ENCODE results near the gene CMC1. TPM values are rescaled to one million over a fixed set of nuclear protein-coding genes. Genes with fewer than 3 reads are reported as not detected.

The CMC1 gene
- total RNA-seq, 6 donors from 2014 or later: 4.6 to 20.7 (median 14.1) TPM

DNA sequence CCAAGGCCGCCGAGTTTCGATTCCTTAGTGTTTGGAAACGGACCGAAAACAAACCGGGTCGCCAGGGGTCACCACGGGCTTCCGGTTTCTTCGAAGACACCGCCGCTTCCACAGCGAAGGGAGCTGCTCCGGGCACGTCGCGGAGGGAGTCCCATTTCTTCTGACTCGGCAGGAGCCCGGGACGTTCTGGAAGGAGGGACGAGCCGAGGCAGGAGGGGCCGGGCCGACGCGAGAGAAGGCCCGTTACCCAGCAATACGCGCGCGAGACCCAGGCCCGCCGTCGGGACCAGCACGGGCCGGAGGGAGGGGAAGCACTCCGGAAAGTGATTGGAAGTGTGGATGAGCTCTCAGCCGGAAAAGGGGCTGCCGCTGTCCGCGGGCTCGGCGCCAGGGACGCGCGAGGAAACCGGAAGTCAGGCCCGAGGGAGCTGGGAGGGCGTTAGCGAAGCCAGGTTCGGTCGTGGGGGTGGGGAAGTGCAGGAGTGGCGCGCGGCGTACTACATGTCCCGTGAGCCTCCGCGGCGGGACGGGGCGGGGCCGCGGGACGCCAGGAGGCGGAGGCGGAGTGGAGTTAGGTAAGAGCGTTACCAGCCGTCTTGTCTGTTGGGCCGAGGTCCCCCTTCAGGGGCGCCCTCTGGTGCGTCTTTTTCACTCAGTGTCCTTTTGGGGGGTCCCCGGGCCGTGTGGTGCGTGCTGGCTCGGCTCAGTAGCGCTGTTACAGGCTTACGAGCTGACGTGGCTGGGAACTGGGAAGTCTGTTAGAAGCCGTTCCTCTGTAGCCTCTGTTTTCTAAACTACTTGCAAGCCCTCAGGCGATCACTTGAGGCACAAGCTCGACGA is 107.4 kb downstream of the CMC1 start, which contains the start of the genes AZI2 and ZCWPW2:
Gene AZI2 (minus strand): TSS at position 196 of the 840 bp plus-strand sequence. CDS start 8,207 bp downstream, outside the sequence.
Gene ZCWPW2 (plus strand): TSS at position 93 of the 840 bp plus-strand sequence. CDS start 64,348 bp downstream, outside the sequence.
- WGBS, 2 donors: 0% methylated on average over 12 to 48 of the region's 83 CpGs
- ATAC-seq (ENCODE audit: low FRiP score in 2 of 2) (peak; percentile 96 to 99), DNase-seq (peak; percentile 97 to 99)
- peaks cover 0 to 8% (median 5%) of the 10 kb centered on the region in 4 donors for H3K36me3 ChIP-seq
- H3K27me3 ChIP-seq: no peaks in the 10 kb centered on the region
- TF ChIP-seq POLR2AphosphoS5 (IDR thresholded peaks at IDR 0.05) (peak; percentile 77 to 92), POLR2A (IDR thresholded peaks at IDR 0.05) (peak in 3 of 4 donors; percentile 80 to 89 (median 86)), EP300 (IDR thresholded peaks at IDR 0.05) (peak in 1 of 4 donors; percentile 29)
- TF ChIP-seq, protein P1, sequence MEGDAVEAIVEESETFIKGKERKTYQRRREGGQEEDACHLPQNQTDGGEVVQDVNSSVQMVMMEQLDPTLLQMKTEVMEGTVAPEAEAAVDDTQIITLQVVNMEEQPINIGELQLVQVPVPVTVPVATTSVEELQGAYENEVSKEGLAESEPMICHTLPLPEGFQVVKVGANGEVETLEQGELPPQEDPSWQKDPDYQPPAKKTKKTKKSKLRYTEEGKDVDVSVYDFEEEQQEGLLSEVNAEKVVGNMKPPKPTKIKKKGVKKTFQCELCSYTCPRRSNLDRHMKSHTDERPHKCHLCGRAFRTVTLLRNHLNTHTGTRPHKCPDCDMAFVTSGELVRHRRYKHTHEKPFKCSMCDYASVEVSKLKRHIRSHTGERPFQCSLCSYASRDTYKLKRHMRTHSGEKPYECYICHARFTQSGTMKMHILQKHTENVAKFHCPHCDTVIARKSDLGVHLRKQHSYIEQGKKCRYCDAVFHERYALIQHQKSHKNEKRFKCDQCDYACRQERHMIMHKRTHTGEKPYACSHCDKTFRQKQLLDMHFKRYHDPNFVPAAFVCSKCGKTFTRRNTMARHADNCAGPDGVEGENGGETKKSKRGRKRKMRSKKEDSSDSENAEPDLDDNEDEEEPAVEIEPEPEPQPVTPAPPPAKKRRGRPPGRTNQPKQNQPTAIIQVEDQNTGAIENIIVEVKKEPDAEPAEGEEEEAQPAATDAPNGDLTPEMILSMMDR (IDR thresholded peaks at IDR 0.05): peak in 2 of 6 experiments; percentile 17 to 29
- H3K27ac ChIP-seq: peak within 1 kb of the TSS; percentile 98 to 100 (median 99)
- H3K4me3 ChIP-seq: peak within 1 kb of the TSS; percentile 53 to 82 (median 71)
- H3K4me1 ChIP-seq: peaks cover 24 to 43% (median 32%) of the 10 kb centered on the region in 4 donors
- H3K9me3 ChIP-seq: peaks cover 3 to 20% (median 18%) of the 10 kb centered on the region in 4 donors

DNA sequence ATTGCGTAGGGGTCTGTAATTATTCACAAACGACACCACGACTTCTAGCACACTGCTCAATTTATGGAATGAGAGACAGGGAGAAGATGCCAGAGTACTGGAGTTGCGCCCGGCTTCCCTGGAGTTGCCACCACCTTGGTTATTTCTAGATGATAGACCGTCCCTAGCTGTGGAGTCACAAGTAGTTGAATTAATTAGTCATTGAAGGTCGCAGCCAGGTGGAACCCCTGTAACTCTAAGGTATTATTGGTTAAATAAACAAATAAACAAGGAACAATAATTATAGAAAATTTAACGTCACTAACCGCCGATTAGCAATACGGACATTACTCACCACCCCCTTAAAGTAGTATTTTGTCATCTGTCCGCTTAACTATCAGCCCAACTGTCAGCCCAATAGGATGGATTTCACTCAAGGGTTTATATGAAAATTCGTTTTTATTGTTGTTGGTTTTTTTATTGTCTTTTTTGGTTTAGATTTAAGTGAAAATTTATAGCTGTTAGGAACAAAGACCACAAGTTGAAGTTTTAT is 108.1 kb downstream of the CMC1 start:
- TF ChIP-seq, protein P1 (IDR thresholded peaks at IDR 0.05): peak in 1 of 6 experiments; percentile 1
- TF ChIP-seq EP300 (IDR thresholded peaks at IDR 0.05): no peak
- H3K9me3 ChIP-seq: peaks cover 4 to 24% (median 21%) of the 10 kb centered on the region in 4 donors
- H3K36me3 ChIP-seq: peaks cover 0 to 8% (median 5%) of the 10 kb centered on the region in 4 donors
- no peak for ATAC-seq (ENCODE audit: low FRiP score in 2 of 2)
- H3K4me1 ChIP-seq: peaks cover 24 to 39% (median 32%) of the 10 kb centered on the region in 4 donors
- DNase-seq: no peak
- 28 to 37% methylated on average over 13 of the region's 13 CpGs for WGBS, 2 donors
- peak overlapping the region; percentile 98 to 100 (median 99) for H3K27ac ChIP-seq
- no peaks in the 10 kb centered on the region for H3K27me3 ChIP-seq
- peak overlapping the region; percentile 53 to 82 (median 71) for H3K4me3 ChIP-seq

Other genes starting within 250 kb of the CMC1 start
- gene ZCWPW2, start 107.1 kb downstream of the CMC1 start, total RNA-seq: 1 to 10 TPM in 2 of 6 donors, under 1 TPM in 3, not detected in 1; 0.46 to 1.2 (median 0.89) TPM
- 100 to 1,000 TPM in 1 of 6 donors, 10 to 100 TPM in 5; 48.2 to 101 (median 70.7) TPM for gene AZI2, start 107.2 kb downstream of the CMC1 start, total RNA-seq

All from upper lobe of left lung (tissue), 6 donors.